SK-N-SH (cell line): ENCODE measurements around the gene COL4A2. TPM values are rescaled to one million over a fixed set of nuclear protein-coding genes. Genes with fewer than 3 reads are reported as not detected.

Source experiments
- CTCF ChIA-PET: fragments of 300-600, 350-600 bp; formaldehyde crosslinking; extraction: SDS; loops from one replicate; lab custom pipeline; 2021; lab: Yijun Ruan, JAX
- POLR2A ChIA-PET: fragments of 350-600 bp; sonication (Branson Sonifier 250); formaldehyde crosslinking; extraction: SDS; loops from one replicate; lab custom pipeline; 2020; ENCODE audit warnings: antibody characterized with exemption, inconsistent platforms; lab: Yijun Ruan, JAX
- DNase-seq: peaks from one replicate; pipeline ENCODE4 v3.0.0; 2012
- H2AFZ ChIP-seq: fragments of 200-600 bp; sonication (generic); 2 replicates; pipeline ENCODE4 v1.8.1; 2016; ENCODE audit warnings: antibody characterized with exemption, mild to moderate bottlenecking, low read depth
- H3F3A ChIP-seq: fragments of 200-600 bp; sonication (generic); replicated peaks from 2 replicates; pipeline ENCODE3; 2016; ENCODE audit warnings: antibody characterized with exemption, mild to moderate bottlenecking; ENCODE audit not compliant: insufficient read depth
- H3K27ac ChIP-seq, 2 experiments: fragments of 200-500 bp in 1 of 2; fragments of 200-600 bp in 1 of 2; sonication (Bioruptor generic) in 1 of 2; sonication (generic), shearing (Covaris generic) in 1 of 2; 2 replicates each; pipeline versions ENCODE4 v1.5.1 to v1.6.1; 2014 to 2016; ENCODE audit warnings: low read depth in 2 of 2, inconsistent platforms in 1 of 2, low read length in 1 of 2, mild to moderate bottlenecking in 1 of 2, mixed read lengths in 1 of 2
- H3K27me3 ChIP-seq: fragments of 200-600 bp; sonication (generic), shearing (Covaris generic); 2 replicates; pipeline ENCODE4 v1.6.1; 2016; ENCODE audit warnings: mixed run types; ENCODE audit not compliant: insufficient read depth
- H3K36me3 ChIP-seq, 2 experiments: fragments of 200-500 bp in 1 of 2; fragments of 200-600 bp in 1 of 2; sonication (Bioruptor generic) in 1 of 2; sonication (generic) in 1 of 2; replicated peaks in 1 of 2; 2 replicates each; pipeline versions ENCODE3 to v1.5.1; 2014 to 2016; ENCODE audit warnings: low read length in 1 of 2, mild to moderate bottlenecking in 1 of 2; ENCODE audit not compliant: insufficient read depth in 2 of 2, control insufficient read depth in 1 of 2
- H3K4me1 ChIP-seq, 2 experiments: fragments of 200-500 bp in 1 of 2; fragments of 200-600 bp in 1 of 2; sonication (Bioruptor generic) in 1 of 2; sonication (generic), shearing (Covaris generic) in 1 of 2; 2 replicates each; pipeline versions ENCODE4 v1.5.1 to v1.6.1; 2014 to 2016; ENCODE audit warnings: low read depth in 1 of 2, low read length in 1 of 2, mixed run types in 1 of 2; ENCODE audit not compliant: insufficient read depth in 2 of 2, control insufficient read depth in 1 of 2
- H3K4me2 ChIP-seq: fragments of 200-600 bp; sonication (generic), shearing (Covaris generic); 2 replicates; pipeline ENCODE4 v1.6.1; 2017; ENCODE audit warnings: mixed run types
- H3K4me3 ChIP-seq, 2 experiments: fragments of 200-500 bp in 1 of 2; fragments of 200-600 bp in 1 of 2; sonication (Bioruptor generic) in 1 of 2; sonication (generic), shearing (Covaris generic) in 1 of 2; 2 replicates each; pipeline versions ENCODE4 v1.5.1 to v1.8.1; 2014 to 2016; ENCODE audit warnings: low read depth in 2 of 2, inconsistent platforms in 1 of 2, low read length in 1 of 2, mild to moderate bottlenecking in 1 of 2, mixed read lengths in 1 of 2, moderate library complexity in 1 of 2
- H3K79me2 ChIP-seq: fragments of 200-600 bp; sonication (generic); 2 replicates; pipeline ENCODE4 v1.8.1; 2017; ENCODE audit warnings: mild to moderate bottlenecking; ENCODE audit not compliant: insufficient read depth
- H3K9ac ChIP-seq: fragments of 200-600 bp; sonication (generic); 2 replicates; pipeline ENCODE4 v1.6.1; 2017; ENCODE audit warnings: mixed run types
- H3K9me2 ChIP-seq: fragments of 200-600 bp; sonication (generic); 2 replicates; pipeline ENCODE4 v1.6.1; 2017; ENCODE audit warnings: mixed run types
- H3K9me3 ChIP-seq: fragments of 200-600 bp; sonication (generic); 2 replicates; pipeline ENCODE4 v1.6.1; 2017; ENCODE audit warnings: mixed run types, mild to moderate bottlenecking, moderate library complexity
- H4K20me1 ChIP-seq: fragments of 200-600 bp; sonication (generic); 2 replicates; pipeline ENCODE4 v1.6.1; 2017; ENCODE audit warnings: mild to moderate bottlenecking, mixed run types; ENCODE audit not compliant: insufficient read depth
- EZH2phosphoT487 ChIP-seq: fragments of 200-600 bp; sonication (generic); IDR thresholded peaks from 2 replicates; pipeline ENCODE4 v1.6.1; 2017; ENCODE audit warnings: low read depth, mixed run types, mild to moderate bottlenecking, antibody characterized with exemption, moderate library complexity, borderline replicate concordance
- FOSL2 ChIP-seq: IDR thresholded peaks from 2 replicates; pipeline ENCODE4 v1.4.0; 2012; ENCODE audit warnings: low read depth, mild to moderate bottlenecking, moderate library complexity, borderline replicate concordance
- FOXJ3 ChIP-seq: sonication (generic); formaldehyde crosslinking; IDR thresholded peaks from 2 replicates; pipeline ENCODE4 v1.5.1; 2020; ENCODE audit warnings: mild to moderate bottlenecking, missing genetic modification reagents
- GABPA ChIP-seq: IDR thresholded peaks from 2 replicates; pipeline ENCODE4 v1.4.0; 2012; ENCODE audit warnings: low read depth, mild to moderate bottlenecking
- JUND ChIP-seq: IDR thresholded peaks from 2 replicates; pipeline ENCODE4 v1.4.0; 2012
- MEF2A ChIP-seq: IDR thresholded peaks from 2 replicates; pipeline ENCODE4 v1.4.0; 2012; ENCODE audit warnings: low read depth, borderline replicate concordance
- NFIC ChIP-seq: IDR thresholded peaks from 2 replicates; pipeline ENCODE4 v1.4.0; 2012; ENCODE audit warnings: borderline replicate concordance
- NRF1 ChIP-seq: IDR thresholded peaks from 2 replicates; pipeline ENCODE4 v1.6.1; 2012; ENCODE audit warnings: low read depth, mild to moderate bottlenecking, low read length
- POLR2AphosphoS5 ChIP-seq: IDR thresholded peaks from 2 replicates; pipeline ENCODE4 v1.6.1; 2012; ENCODE audit warnings: low read depth, low read length
- RFX5 ChIP-seq: IDR thresholded peaks from 2 replicates; pipeline ENCODE4 v1.6.1; 2012; ENCODE audit warnings: mild to moderate bottlenecking, improper control_type of control experiment, low read length
- RXRA ChIP-seq: IDR thresholded peaks from 2 replicates; pipeline ENCODE4 v1.4.0; 2012; ENCODE audit warnings: low read depth, mild to moderate bottlenecking, borderline replicate concordance
- SMC3 ChIP-seq: IDR thresholded peaks from 2 replicates; pipeline ENCODE4 v1.6.1; 2012; ENCODE audit warnings: low read depth, low read length, improper control_type of control experiment
- TCF12 ChIP-seq: IDR thresholded peaks from 2 replicates; pipeline ENCODE4 v1.4.0; 2012
- WGBS: methylation state at CpG from one replicate; pipeline ENCODE4 v1.1.6; 2017; ENCODE audit warnings: low lambda C conversion rate; 5-methylcytosine and 5-hydroxymethylcytosine counted together
- polyA plus RNA-seq, 3 experiments: library from polyadenylated mRNA; depleted of rRNA; stranded (reverse); fragments of >200 nt; gene quantifications; 2 replicates each; pipeline ENCODE4 v1.2.3, GENCODE V29; 2012
- TF ChIP-seq, protein P1 (sequence below): IDR thresholded peaks from 2 replicates; pipeline ENCODE4 v1.6.1; 2012; ENCODE audit warnings: mild to moderate bottlenecking, low read depth, low read length, moderate library complexity
- TF ChIP-seq, protein P2 (sequence below): fragments of 200-600 bp; sonication (generic); IDR thresholded peaks from 2 replicates; pipeline ENCODE4 v1.6.1; 2017; ENCODE audit warnings: antibody characterized with exemption, mild to moderate bottlenecking, moderate library complexity
- TF ChIP-seq, protein P3 (sequence below): fragments of 150-350 bp; IDR thresholded peaks from 2 replicates; pipeline ENCODE4 v1.6.1; 2017; ENCODE audit warnings: antibody characterized with exemption, low read length, low read depth, borderline replicate concordance

The COL4A2 gene
- polyA plus RNA-seq, 1 of the 3 experiments (the other 2 are of a cell fraction) = 137 TPM

DNA sequence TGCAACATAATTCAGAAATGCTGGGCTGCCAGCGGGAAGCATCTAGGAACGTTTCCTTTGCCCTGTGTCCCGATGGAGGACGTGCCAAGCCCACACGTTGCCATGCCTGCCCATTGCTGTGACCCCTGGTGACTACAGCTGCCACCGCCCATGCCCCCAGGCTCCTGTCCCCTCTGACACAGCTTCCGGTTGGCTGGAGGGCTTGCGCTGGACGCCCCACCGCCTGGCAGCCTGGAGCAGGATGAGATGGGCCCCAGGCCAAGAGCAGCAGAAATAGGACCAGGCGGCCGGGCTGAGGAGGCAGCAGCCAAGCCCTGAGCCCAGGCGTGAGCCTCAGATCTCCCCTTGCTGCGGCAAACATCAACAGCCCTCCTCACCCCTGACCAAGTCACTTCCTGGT is 125.9 kb downstream of the COL4A2 start (continued):
- TF ChIP-seq, protein P1, sequence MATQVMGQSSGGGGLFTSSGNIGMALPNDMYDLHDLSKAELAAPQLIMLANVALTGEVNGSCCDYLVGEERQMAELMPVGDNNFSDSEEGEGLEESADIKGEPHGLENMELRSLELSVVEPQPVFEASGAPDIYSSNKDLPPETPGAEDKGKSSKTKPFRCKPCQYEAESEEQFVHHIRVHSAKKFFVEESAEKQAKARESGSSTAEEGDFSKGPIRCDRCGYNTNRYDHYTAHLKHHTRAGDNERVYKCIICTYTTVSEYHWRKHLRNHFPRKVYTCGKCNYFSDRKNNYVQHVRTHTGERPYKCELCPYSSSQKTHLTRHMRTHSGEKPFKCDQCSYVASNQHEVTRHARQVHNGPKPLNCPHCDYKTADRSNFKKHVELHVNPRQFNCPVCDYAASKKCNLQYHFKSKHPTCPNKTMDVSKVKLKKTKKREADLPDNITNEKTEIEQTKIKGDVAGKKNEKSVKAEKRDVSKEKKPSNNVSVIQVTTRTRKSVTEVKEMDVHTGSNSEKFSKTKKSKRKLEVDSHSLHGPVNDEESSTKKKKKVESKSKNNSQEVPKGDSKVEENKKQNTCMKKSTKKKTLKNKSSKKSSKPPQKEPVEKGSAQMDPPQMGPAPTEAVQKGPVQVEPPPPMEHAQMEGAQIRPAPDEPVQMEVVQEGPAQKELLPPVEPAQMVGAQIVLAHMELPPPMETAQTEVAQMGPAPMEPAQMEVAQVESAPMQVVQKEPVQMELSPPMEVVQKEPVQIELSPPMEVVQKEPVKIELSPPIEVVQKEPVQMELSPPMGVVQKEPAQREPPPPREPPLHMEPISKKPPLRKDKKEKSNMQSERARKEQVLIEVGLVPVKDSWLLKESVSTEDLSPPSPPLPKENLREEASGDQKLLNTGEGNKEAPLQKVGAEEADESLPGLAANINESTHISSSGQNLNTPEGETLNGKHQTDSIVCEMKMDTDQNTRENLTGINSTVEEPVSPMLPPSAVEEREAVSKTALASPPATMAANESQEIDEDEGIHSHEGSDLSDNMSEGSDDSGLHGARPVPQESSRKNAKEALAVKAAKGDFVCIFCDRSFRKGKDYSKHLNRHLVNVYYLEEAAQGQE = no peak

DNA sequence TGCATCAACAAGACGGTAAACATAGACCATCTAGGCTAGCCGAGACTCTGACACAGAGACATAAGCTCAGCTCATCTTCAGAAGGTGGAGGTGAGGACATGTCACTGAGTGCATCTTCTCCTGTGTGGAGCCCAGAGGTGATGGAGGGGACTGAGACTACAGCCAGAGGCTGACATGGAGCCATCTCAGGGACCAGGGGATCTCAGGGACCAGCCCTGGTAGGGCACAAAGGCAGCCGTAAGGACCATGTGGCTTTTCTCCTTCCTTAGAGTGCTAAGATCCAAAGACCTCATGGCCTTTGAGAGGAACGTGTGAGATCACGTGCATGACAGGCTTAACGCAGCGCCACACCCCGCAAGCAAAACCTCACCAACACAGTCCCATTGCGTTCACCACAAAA is 127.5 kb downstream of the COL4A2 start:
- no peaks in the 10 kb centered on the region for H4K20me1 ChIP-seq
- TF ChIP-seq NFIC = no peak
- TF ChIP-seq SMC3 = no peak
- TF ChIP-seq MEF2A = no peak
- TF ChIP-seq EZH2phosphoT487 = no peak
- no peak for TF ChIP-seq POLR2AphosphoS5
- TF ChIP-seq RFX5 = no peak
- TF ChIP-seq, protein P2, sequence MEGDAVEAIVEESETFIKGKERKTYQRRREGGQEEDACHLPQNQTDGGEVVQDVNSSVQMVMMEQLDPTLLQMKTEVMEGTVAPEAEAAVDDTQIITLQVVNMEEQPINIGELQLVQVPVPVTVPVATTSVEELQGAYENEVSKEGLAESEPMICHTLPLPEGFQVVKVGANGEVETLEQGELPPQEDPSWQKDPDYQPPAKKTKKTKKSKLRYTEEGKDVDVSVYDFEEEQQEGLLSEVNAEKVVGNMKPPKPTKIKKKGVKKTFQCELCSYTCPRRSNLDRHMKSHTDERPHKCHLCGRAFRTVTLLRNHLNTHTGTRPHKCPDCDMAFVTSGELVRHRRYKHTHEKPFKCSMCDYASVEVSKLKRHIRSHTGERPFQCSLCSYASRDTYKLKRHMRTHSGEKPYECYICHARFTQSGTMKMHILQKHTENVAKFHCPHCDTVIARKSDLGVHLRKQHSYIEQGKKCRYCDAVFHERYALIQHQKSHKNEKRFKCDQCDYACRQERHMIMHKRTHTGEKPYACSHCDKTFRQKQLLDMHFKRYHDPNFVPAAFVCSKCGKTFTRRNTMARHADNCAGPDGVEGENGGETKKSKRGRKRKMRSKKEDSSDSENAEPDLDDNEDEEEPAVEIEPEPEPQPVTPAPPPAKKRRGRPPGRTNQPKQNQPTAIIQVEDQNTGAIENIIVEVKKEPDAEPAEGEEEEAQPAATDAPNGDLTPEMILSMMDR = no peak
- TF ChIP-seq NRF1 = no peak
- no peak for TF ChIP-seq TCF12
- no peak for TF ChIP-seq RXRA
- no peak for TF ChIP-seq FOSL2
- TF ChIP-seq GABPA = no peak
- TF ChIP-seq FOXJ3 (CRISPR knock-in tag) = no peak
- no peak for TF ChIP-seq JUND
- TF ChIP-seq, protein P3, sequence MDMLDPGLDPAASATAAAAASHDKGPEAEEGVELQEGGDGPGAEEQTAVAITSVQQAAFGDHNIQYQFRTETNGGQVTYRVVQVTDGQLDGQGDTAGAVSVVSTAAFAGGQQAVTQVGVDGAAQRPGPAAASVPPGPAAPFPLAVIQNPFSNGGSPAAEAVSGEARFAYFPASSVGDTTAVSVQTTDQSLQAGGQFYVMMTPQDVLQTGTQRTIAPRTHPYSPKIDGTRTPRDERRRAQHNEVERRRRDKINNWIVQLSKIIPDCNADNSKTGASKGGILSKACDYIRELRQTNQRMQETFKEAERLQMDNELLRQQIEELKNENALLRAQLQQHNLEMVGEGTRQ = no peak
- no peaks in the 10 kb centered on the region for H3K79me2 ChIP-seq
- H3F3A ChIP-seq = peaks cover 8% of the 10 kb centered on the region
- H2AFZ ChIP-seq = no peak overlapping the region
- ChIA-PET CTCF (no interaction called here), POLR2A (no interaction called here)
- 96% methylated on average over 9 of the region's 9 CpGs for WGBS
- no peaks in the 10 kb centered on the region for H3K27me3 ChIP-seq
- no peak overlapping the region for H3K4me3 ChIP-seq
- no peak overlapping the region for H3K27ac ChIP-seq
- peaks cover 30 to 74% of the 10 kb centered on the region in 2 experiments for H3K36me3 ChIP-seq
- no peak overlapping the region for H3K4me2 ChIP-seq
- no peak overlapping the region for H3K9ac ChIP-seq
- no peaks in the 10 kb centered on the region for H3K9me2 ChIP-seq
- H3K9me3 ChIP-seq = no peaks in the 10 kb centered on the region
- H3K4me1 ChIP-seq = peaks cover 0 to 26% of the 10 kb centered on the region in 2 experiments; a peak in 2 of 4 replicates
- DNase-seq = no peak
